Endothelial cell of umbilical vein (primary cell): ENCODE measurements around the gene FIZ1.

Experiments used
- EZH2 ChIP-seq: IDR thresholded peaks from 2 replicates; pipeline ENCODE4 v1.6.1; 2012; ENCODE audit warnings: borderline replicate concordance, low read depth, mild to moderate bottlenecking, moderate library complexity, low read length, inconsistent platforms; ENCODE audit not compliant: severe bottlenecking
- JUN ChIP-seq: IDR thresholded peaks from 2 replicates; pipeline ENCODE4 v1.6.1; 2011; ENCODE audit warnings: borderline replicate concordance, low read depth; ENCODE audit not compliant: insufficient read length, insufficient read depth
- MAX ChIP-seq: IDR thresholded peaks from 2 replicates; pipeline ENCODE4 v1.6.1; 2011; ENCODE audit not compliant: insufficient read depth, insufficient read length
- POLR2A ChIP-seq: IDR thresholded peaks from 2 replicates; pipeline ENCODE4 v1.6.1; 2012; ENCODE audit warnings: low read depth, mild to moderate bottlenecking, control low read depth, low read length
- POLR2AphosphoS5 ChIP-seq: IDR thresholded peaks from 2 replicates; pipeline ENCODE4 v1.6.1; 2012; ENCODE audit warnings: low read depth, mild to moderate bottlenecking, control low read depth, low read length, moderate library complexity; ENCODE audit not compliant: insufficient read depth
- TF ChIP-seq, protein P1 (sequence below), 2 donors: IDR thresholded peaks; 1 replicate in 1 of 2; 2 replicates in 1 of 2; pipeline ENCODE4 v1.5.1; 2011; ENCODE audit warnings: low read length in 2 of 2, mild to moderate bottlenecking in 2 of 2, moderate library complexity in 2 of 2, control low read depth in 1 of 2, inconsistent platforms in 1 of 2, low read depth in 1 of 2; ENCODE audit not compliant: insufficient read depth in 1 of 2; ENCODE audit errors: extremely low read depth in 1 of 2

DNA sequence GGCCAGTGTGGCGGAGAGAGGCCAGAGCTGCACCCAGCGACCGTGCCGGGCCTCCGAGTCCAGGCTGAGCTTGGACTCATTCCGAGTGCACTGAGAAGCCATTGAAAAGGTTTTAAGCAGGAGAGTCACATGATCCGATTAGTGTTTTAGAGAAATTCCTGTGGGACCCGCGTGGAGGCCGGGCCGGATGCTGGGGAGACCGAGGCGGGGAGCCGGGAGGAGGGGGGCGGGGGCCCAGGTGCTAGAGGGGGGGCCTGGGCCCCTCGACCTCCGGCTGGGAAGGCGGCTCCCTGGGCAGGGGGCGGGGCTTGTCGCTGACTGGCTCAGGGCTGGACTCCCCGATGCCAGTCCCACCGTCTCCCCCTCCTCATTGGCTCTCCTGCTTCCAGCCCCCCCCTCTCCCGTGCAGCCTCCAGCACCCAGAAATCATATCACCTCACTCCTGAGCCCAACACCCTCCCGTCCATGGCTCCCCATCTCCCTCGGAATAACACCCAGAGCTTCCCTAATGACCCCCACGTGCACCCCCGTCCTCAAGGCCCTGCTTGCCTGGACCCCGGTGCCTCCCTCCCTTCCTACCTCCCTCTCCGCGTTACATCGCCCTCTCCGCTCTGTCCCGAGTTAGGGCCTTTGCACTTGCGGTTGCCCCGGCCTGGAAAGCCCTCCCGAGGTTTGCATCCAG lies 13.5 kb downstream of the FIZ1 start:
- TF ChIP-seq, protein P1, sequence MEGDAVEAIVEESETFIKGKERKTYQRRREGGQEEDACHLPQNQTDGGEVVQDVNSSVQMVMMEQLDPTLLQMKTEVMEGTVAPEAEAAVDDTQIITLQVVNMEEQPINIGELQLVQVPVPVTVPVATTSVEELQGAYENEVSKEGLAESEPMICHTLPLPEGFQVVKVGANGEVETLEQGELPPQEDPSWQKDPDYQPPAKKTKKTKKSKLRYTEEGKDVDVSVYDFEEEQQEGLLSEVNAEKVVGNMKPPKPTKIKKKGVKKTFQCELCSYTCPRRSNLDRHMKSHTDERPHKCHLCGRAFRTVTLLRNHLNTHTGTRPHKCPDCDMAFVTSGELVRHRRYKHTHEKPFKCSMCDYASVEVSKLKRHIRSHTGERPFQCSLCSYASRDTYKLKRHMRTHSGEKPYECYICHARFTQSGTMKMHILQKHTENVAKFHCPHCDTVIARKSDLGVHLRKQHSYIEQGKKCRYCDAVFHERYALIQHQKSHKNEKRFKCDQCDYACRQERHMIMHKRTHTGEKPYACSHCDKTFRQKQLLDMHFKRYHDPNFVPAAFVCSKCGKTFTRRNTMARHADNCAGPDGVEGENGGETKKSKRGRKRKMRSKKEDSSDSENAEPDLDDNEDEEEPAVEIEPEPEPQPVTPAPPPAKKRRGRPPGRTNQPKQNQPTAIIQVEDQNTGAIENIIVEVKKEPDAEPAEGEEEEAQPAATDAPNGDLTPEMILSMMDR (IDR thresholded peaks at IDR 0.05; ENCODE audit: extremely low read depth in 1 of 2, insufficient read depth in 1 of 2, low read depth in 1 of 2, low read length in 2 of 2): no peak
- TF ChIP-seq EZH2 (no peak), JUN (no peak), POLR2AphosphoS5 (no peak), POLR2A (no peak), MAX (no peak)
